ENCODE data around the gene LRIT2.

Gene LRIT2

GRCh38 chr10:84238909-84239308 lies 13.6 kb upstream of the LRIT2 start:
- no peak for DNase-seq

- no peak for DNase-seq
Observed at GRCh38 chr10:84237199-84238051, 12.1 kb upstream of the LRIT2 start.

- no peak for DNase-seq
Observed at GRCh38 chr10:84236807-84237198, 11.5 kb upstream of the LRIT2 start.

GRCh38 chr10:84235096-84235495 lies 9.8 kb upstream of the LRIT2 start:
- DNase-seq: no peak

- no peak for DNase-seq
Observed at GRCh38 chr10:84234479-84234878, 9.1 kb upstream of the LRIT2 start.

GRCh38 chr10:84233940-84234339 lies 8.6 kb upstream of the LRIT2 start:
- DNase-seq: no peak

GRCh38 chr10:84232376-84232775 lies 7.0 kb upstream of the LRIT2 start:
- no peak for DNase-seq

GRCh38 chr10:84230359-84230758 lies 5.0 kb upstream of the LRIT2 start:
- no peak for DNase-seq

GRCh38 chr10:84227810-84228209 lies 2.5 kb upstream of the LRIT2 start:
- DNase-seq: no peak

- no peak for DNase-seq
Observed at GRCh38 chr10:84226616-84227015, 1.3 kb upstream of the LRIT2 start.

GRCh38 chr10:84224411-84225028 lies 824 bp downstream of the LRIT2 start:
- DNase-seq: no peak

GRCh38 chr10:84221916-84222315 lies 3.4 kb downstream of the LRIT2 start:
- no peak for DNase-seq

GRCh38 chr10:84217746-84218145 lies 7.6 kb downstream of the LRIT2 start:
- no peak for DNase-seq

- DNase-seq: no peak
Observed at GRCh38 chr10:84216834-84217233, 8.5 kb downstream of the LRIT2 start.

GRCh38 chr10:84214612-84215235 lies 10.6 kb downstream of the LRIT2 start:
- peak; percentile 11 for DNase-seq

- no peak for DNase-seq
Observed at GRCh38 chr10:84214046-84214572, 11.2 kb downstream of the LRIT2 start.

- no peak for DNase-seq
Observed at GRCh38 chr10:84213076-84213475, 12.3 kb downstream of the LRIT2 start.

GRCh38 chr10:84212014-84212413 lies 13.3 kb downstream of the LRIT2 start:
- DNase-seq: no peak

GRCh38 chr10:84211566-84211965 lies 13.8 kb downstream of the LRIT2 start:
- DNase-seq: no peak

GRCh38 chr10:84208023-84208422 lies 17.3 kb downstream of the LRIT2 start:
- DNase-seq: no peak

GRCh38 chr10:84205853-84206525 lies 19.4 kb downstream of the LRIT2 start:
- no peak for DNase-seq

- DNase-seq: peak; percentile 51
Observed at GRCh38 chr10:84205049-84205852, 20.1 kb downstream of the LRIT2 start.
